HCT116 (cell line): ENCODE results near the gene ZBTB47. TPM values are rescaled to one million over a fixed set of nuclear protein-coding genes. Genes with fewer than 3 reads are reported as not detected.

Source experiments
- ATAC-seq: fragments of 200-7000 bp; cut with Tn5 transposase; 2 replicates; pipeline ENCODE4 v1.9.1; 2020; ENCODE audit warnings: mild to moderate bottlenecking, moderate library complexity
- BruUV-seq: library from RNA; stranded (reverse); fragments of 400-500 nt; replicated peaks from 2 replicates; lab custom pipeline; 2021; lab: Mats Ljungman, UMichigan
- CTCF ChIA-PET: fragments of 300-600 bp; sonication (Branson Sonifier 250); formaldehyde crosslinking; loops from one replicate; lab custom pipeline; 2021; ENCODE audit warnings: antibody characterized with exemption; lab: Charles Lee
- POLR2A ChIA-PET: fragments of 300-600, 350-600 bp; sonication (Branson Sonifier 250); formaldehyde crosslinking; loops from one replicate; lab custom pipeline; 2021; ENCODE audit warnings: antibody characterized with exemption; lab: Charles Lee
- RAD21 ChIA-PET, 2 experiments: fragments of 300-600 bp; sonication (Branson Sonifier 250); formaldehyde crosslinking; loops; one replicate each; lab custom pipeline; 2023; ENCODE audit warnings: low total read pairs in 2 of 2; ENCODE audit not compliant: uncharacterized antibody in 2 of 2, unreplicated experiment in 2 of 2, low non-redundant PET in 1 of 2; lab: Charles Lee
- DNase-seq: peaks from one replicate; pipeline ENCODE4 v3.0.0-alpha.2; 2010; ENCODE audit warnings: low read depth, low spot score
- H2AFZ ChIP-seq: fragments of 200-600 bp; shearing (Covaris generic), sonication (generic); 2 replicates; pipeline ENCODE4 v1.6.1; 2017; ENCODE audit warnings: low read depth, mixed run types, mixed read lengths, antibody characterized with exemption, low read length; ENCODE audit not compliant: poor library complexity, severe bottlenecking
- H3K27ac ChIP-seq: 2 replicates; pipeline ENCODE4 v1.5.1; 2012; ENCODE audit warnings: low read depth, low read length
- H3K27me3 ChIP-seq: fragments of 200-600 bp; sonication (generic); 2 replicates; pipeline ENCODE4 v1.6.1; 2016; ENCODE audit warnings: mixed run types, low read length, mixed read lengths; ENCODE audit not compliant: insufficient read depth
- H3K36me3 ChIP-seq, 2 experiments: fragments of 200-500 bp in 1 of 2; fragments of 200-600 bp in 1 of 2; sonication (Bioruptor generic) in 1 of 2; sonication (generic) in 1 of 2; 2 replicates each; pipeline versions ENCODE4 v1.5.1 to v1.6.1; 2014 to 2016; ENCODE audit warnings: low read length in 2 of 2, inconsistent platforms in 1 of 2, mixed read lengths in 1 of 2, mixed run types in 1 of 2; ENCODE audit not compliant: insufficient read depth in 2 of 2, control insufficient read depth in 1 of 2
- H3K4me1 ChIP-seq, 2 experiments: fragments of 200-600 bp in 1 of 2; sonication (generic) in 1 of 2; 2 replicates each; pipeline versions ENCODE4 v1.5.1 to v1.6.1; 2012 to 2017; ENCODE audit warnings: low read length in 2 of 2, inconsistent platforms in 1 of 2, mild to moderate bottlenecking in 1 of 2, mixed read lengths in 1 of 2, mixed run types in 1 of 2, moderate library complexity in 1 of 2; ENCODE audit not compliant: insufficient read depth in 2 of 2, control insufficient read depth in 1 of 2
- H3K4me2 ChIP-seq: fragments of 200-600 bp; sonication (generic); 2 replicates; pipeline ENCODE4 v1.6.1; 2017; ENCODE audit warnings: mixed run types, low read length, mixed read lengths
- H3K4me3 ChIP-seq, 2 experiments: fragments of 200-600 bp in 1 of 2; sonication (generic) in 1 of 2; replicated peaks in 1 of 2; 2 replicates each; pipeline ENCODE4 v1.5.1; 2011 to 2016; ENCODE audit warnings: low read length in 2 of 2, control low read depth in 1 of 2, low read depth in 1 of 2, mild to moderate bottlenecking in 1 of 2, mixed read lengths in 1 of 2, mixed run types in 1 of 2
- H3K79me2 ChIP-seq: fragments of 200-600 bp; sonication (generic); 2 replicates; pipeline ENCODE4 v1.6.1; 2017; ENCODE audit warnings: mild to moderate bottlenecking, mixed run types, low read length, moderate library complexity, mixed read lengths; ENCODE audit not compliant: insufficient read depth
- H3K9ac ChIP-seq: fragments of 200-600 bp; sonication (generic); 2 replicates; pipeline ENCODE4 v1.6.1; 2016; ENCODE audit warnings: low read length, mixed read lengths
- H3K9me2 ChIP-seq: fragments of 200-600 bp; sonication (generic), shearing (Covaris generic); 2 replicates; pipeline ENCODE4 v1.6.1; 2017; ENCODE audit warnings: mixed run types, mild to moderate bottlenecking, moderate library complexity; ENCODE audit not compliant: insufficient read depth
- H3K9me3 ChIP-seq, 2 experiments: fragments of 200-500 bp in 1 of 2; fragments of 200-600 bp in 1 of 2; sonication (Bioruptor generic) in 1 of 2; sonication (generic) in 1 of 2; 2 replicates each; pipeline ENCODE4 v1.6.1; 2014 to 2017; ENCODE audit warnings: low read length in 2 of 2, mixed read lengths in 2 of 2, inconsistent platforms in 1 of 2, low read depth in 1 of 2, mild to moderate bottlenecking in 1 of 2, mixed run types in 1 of 2, moderate library complexity in 1 of 2; ENCODE audit not compliant: control insufficient read depth in 1 of 2, insufficient read depth in 1 of 2
- H4K20me1 ChIP-seq: fragments of 200-600 bp; sonication (generic), shearing (Covaris generic); 2 replicates; pipeline ENCODE4 v1.6.1; 2017; ENCODE audit warnings: mixed run types, mild to moderate bottlenecking, moderate library complexity; ENCODE audit not compliant: insufficient read depth
- ATF3 ChIP-seq: IDR thresholded peaks from 2 replicates; pipeline ENCODE4 v1.6.1; 2012
- CBX3 ChIP-seq: IDR thresholded peaks from 2 replicates; pipeline ENCODE4 v1.6.1; 2012; ENCODE audit warnings: low read depth
- CEBPB ChIP-seq: IDR thresholded peaks from 2 replicates; pipeline ENCODE4 v1.6.1; 2012; ENCODE audit warnings: low read depth
- EGR1 ChIP-seq: IDR thresholded peaks from 2 replicates; pipeline ENCODE4 v1.6.1; 2012; ENCODE audit warnings: low read depth
- ELF1 ChIP-seq: IDR thresholded peaks from 2 replicates; pipeline ENCODE4 v1.6.1; 2012; ENCODE audit warnings: low read depth, borderline replicate concordance
- EZH2 ChIP-seq: fragments of 200-600 bp; sonication (generic); IDR thresholded peaks from 2 replicates; pipeline ENCODE4 v1.6.1; 2017; ENCODE audit warnings: antibody characterized with exemption, mixed run types
- EZH2phosphoT487 ChIP-seq: fragments of 200-600 bp; IDR thresholded peaks from 2 replicates; pipeline ENCODE4 v1.6.1; 2018; ENCODE audit warnings: antibody characterized with exemption, borderline replicate concordance
- JUND ChIP-seq: IDR thresholded peaks from 2 replicates; pipeline ENCODE4 v1.6.1; 2012
- MAX ChIP-seq: IDR thresholded peaks from 2 replicates; pipeline ENCODE4 v1.6.1; 2012
- POLR2A ChIP-seq: IDR thresholded peaks from 2 replicates; pipeline ENCODE4 v1.7.0; 2011; ENCODE audit warnings: borderline replicate concordance; ENCODE audit not compliant: insufficient read depth, insufficient read length; ENCODE audit errors: extremely low read depth
- POLR2AphosphoS5 ChIP-seq: IDR thresholded peaks from 2 replicates; pipeline ENCODE4 v1.6.1; 2011; ENCODE audit warnings: mild to moderate bottlenecking, low read depth, low read length, moderate library complexity
- SP1 ChIP-seq: IDR thresholded peaks from 2 replicates; pipeline ENCODE4 v1.6.1; 2012; ENCODE audit warnings: low read depth
- SRF ChIP-seq: IDR thresholded peaks from 2 replicates; pipeline ENCODE4 v1.6.1; 2012; ENCODE audit warnings: low read depth
- TCF7L2 ChIP-seq: IDR thresholded peaks from 2 replicates; pipeline ENCODE4 v1.7.0; 2011; ENCODE audit warnings: borderline replicate concordance, inconsistent platforms; ENCODE audit not compliant: insufficient read depth, insufficient read length; ENCODE audit errors: extremely low read depth
- YY1 ChIP-seq: IDR thresholded peaks from 2 replicates; pipeline ENCODE4 v1.6.1; 2011; ENCODE audit warnings: low read length, low read depth, moderate library complexity, mild to moderate bottlenecking; ENCODE audit not compliant: insufficient replicate concordance; ENCODE audit errors: extremely low read depth
- ZBTB33 ChIP-seq: IDR thresholded peaks from 2 replicates; pipeline ENCODE4 v1.6.1; 2011; ENCODE audit warnings: mild to moderate bottlenecking, low read length, moderate library complexity; ENCODE audit not compliant: insufficient replicate concordance; ENCODE audit errors: extremely low read depth
- ZFX ChIP-seq: fragments of 450-650 bp; IDR thresholded peaks from 2 replicates; pipeline ENCODE4 v1.6.1; 2017
- intact Hi-C: fragments of 100-400 bp; cut with micrococcal nuclease; formaldehyde crosslinking; loops from 2 replicates; pipeline ENCODE4 v1.10.0; 2022
- total RNA-seq: library from RNA; stranded (reverse); gene quantifications from one replicate; pipeline ENCODE4 v1.2.1, GENCODE V29; 2021; ENCODE audit not compliant: unreplicated experiment

The ZBTB47 gene
- total RNA-seq, 1 experiment from 2014 or later: 6.3 TPM

- no peaks in the 10 kb centered on the region for H4K20me1 ChIP-seq
- no peaks in the 10 kb centered on the region for H3K36me3 ChIP-seq
- POLR2A ChIA-PET: no interaction called here
- H3K27ac ChIP-seq: no peak overlapping the region
- DNase-seq (no peak), ATAC-seq (no peak)
- H3K4me1 ChIP-seq: peaks cover 3 to 23% of the 10 kb centered on the region in 2 experiments; a peak in 3 of 4 replicates
- intact Hi-C loops: no loop called here
- CTCF ChIA-PET: no interaction called here
- H3K4me2 ChIP-seq: no peak overlapping the region
- no peak overlapping the region for H3K9ac ChIP-seq
- RAD21 ChIA-PET: no interaction called here
- H2AFZ ChIP-seq: no peak overlapping the region
- peaks cover 0 to 1% of the 10 kb centered on the region in 2 experiments; a peak in 1 of 4 replicates for H3K9me3 ChIP-seq
- TF ChIP-seq TCF7L2: no peak
- no peak for TF ChIP-seq EZH2phosphoT487
- TF ChIP-seq POLR2A: no peak
- no peaks in the 10 kb centered on the region for H3K27me3 ChIP-seq
- H3K9me2 ChIP-seq: no peaks in the 10 kb centered on the region
- H3K79me2 ChIP-seq: no peaks in the 10 kb centered on the region
- no peak overlapping the region for H3K4me3 ChIP-seq
- no TSS peak for BruUV-seq
These were observed 28.0 kb downstream of the ZBTB47 start for GRCh38 chr3:42681361-42682038.

- RAD21 ChIA-PET: no interaction called here
- ATAC-seq (no peak), DNase-seq (no peak)
- POLR2A ChIA-PET: no interaction called here
- H3K9ac ChIP-seq: no peak overlapping the region
- H4K20me1 ChIP-seq: no peaks in the 10 kb centered on the region
- no peak overlapping the region for H3K27ac ChIP-seq
- no peaks in the 10 kb centered on the region for H3K36me3 ChIP-seq
- H3K9me3 ChIP-seq: no peaks in the 10 kb centered on the region
- H2AFZ ChIP-seq: no peak overlapping the region
- peaks cover 3 to 23% of the 10 kb centered on the region in 2 experiments; a peak in 3 of 4 replicates for H3K4me1 ChIP-seq
- H3K4me2 ChIP-seq: no peak overlapping the region
- CTCF ChIA-PET: no interaction called here
- no peaks in the 10 kb centered on the region for H3K79me2 ChIP-seq
- no peaks in the 10 kb centered on the region for H3K9me2 ChIP-seq
- intact Hi-C loops: no loop called here
- no peak overlapping the region for H3K4me3 ChIP-seq
- no peaks in the 10 kb centered on the region for H3K27me3 ChIP-seq
- BruUV-seq: no TSS peak
- no peak for TF ChIP-seq ZBTB33
- no peak for TF ChIP-seq ZFX
- no peak for TF ChIP-seq TCF7L2
- no peak for TF ChIP-seq CBX3
- TF ChIP-seq MAX: no peak
- TF ChIP-seq EZH2: no peak
- no peak for TF ChIP-seq SRF
- no peak for TF ChIP-seq POLR2A
- no peak for TF ChIP-seq EZH2phosphoT487
- no peak for TF ChIP-seq YY1
- TF ChIP-seq CEBPB: no peak
- TF ChIP-seq EGR1: no peak
- TF ChIP-seq SP1: no peak
- TF ChIP-seq POLR2AphosphoS5: no peak
- TF ChIP-seq JUND: no peak
- TF ChIP-seq ATF3: no peak
- no peak for TF ChIP-seq ELF1
These were observed 29.0 kb downstream of the ZBTB47 start for GRCh38 chr3:42682301-42683070.
